CD4-positive, alpha-beta T cell treated with Interleukin-4 for 1 hour (primary cell): ENCODE results near the gene HMGXB3.

Experiments used
- DNase-seq, 2 donors: peaks; one replicate each; pipeline ENCODE4 v3.0.0-alpha.2; 2020 to 2022

Gene HMGXB3

DNA sequence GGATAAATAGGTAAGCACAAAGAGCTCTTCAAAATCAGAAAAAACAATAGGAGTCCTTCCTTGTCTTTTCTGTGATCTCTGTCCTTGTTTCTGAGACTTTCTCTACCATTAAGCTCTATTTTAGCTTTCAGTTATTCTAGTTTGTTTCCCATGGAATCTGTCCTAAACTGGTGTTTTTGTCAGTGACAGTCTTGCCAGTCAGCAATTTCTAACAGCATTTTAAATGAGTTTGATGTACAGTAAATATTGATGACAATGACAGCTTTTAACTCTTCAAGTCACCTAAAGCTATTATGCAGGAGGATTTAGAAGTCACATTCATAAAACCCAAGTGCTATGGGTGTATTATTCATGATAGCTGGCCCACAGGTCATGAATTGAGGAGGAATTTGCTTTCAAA is 18.0 kb upstream of the HMGXB3 start:
- no peak for DNase-seq

DNA sequence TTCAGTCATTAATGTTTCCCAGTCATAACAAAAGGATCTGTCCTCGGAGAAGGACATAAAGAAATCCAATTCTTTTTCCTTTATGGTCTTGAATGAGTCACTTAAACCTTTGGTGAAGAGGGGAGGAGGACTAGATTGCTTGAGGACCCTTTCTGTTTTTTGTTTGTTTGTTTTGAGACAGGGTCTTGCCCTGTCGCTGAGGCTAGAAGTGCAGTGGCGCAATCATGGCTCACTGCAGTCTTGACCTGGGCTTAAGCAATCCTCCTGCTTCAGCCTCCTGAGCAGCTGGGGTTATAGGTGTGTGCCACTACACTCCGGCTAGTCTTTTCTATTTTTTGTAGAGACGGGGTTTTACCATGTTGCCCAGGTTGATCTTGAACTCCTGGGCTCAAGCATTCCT is 12.4 kb upstream of the HMGXB3 start:
- DNase-seq = no peak

DNA sequence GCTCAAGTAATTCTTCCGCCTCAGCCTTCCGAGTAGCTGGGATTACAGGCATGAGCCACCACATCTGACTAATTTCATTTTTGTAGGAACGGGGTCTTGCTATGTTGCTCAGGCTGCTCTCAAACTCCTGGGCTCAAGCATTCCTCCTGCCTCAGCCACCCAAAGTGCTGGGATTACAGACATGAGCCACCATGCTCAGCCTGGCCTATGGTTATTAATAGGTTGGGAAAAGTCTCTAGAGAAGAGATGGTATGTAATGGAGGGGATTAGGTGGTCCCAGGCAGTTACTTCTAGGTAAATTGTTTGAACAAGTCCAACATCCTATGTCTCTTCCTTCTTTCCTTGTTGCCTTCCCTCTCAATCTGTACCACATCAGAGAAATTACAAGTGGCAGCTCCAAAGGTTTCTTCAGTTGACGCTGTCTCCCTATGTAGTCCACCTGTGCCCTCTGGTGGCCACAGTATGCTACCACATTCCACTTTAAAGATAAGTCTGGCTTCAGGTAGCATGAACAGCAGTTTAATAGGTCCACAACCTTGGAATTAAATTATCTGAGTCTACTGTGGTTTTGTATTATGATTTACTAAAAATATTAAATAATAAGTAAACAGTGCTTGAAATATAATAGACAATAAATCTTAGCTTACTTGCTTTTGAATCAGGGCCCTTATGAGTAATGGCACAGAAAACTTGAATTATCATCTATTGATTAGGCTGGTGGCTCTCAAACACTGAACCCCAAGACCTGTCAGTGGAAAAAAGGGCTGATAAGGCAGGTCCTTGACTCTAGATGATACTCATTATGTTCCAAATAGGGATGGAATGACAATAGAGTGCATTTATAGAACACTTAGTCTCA is 9.8 kb upstream of the HMGXB3 start:
- peak; percentile 71 to 75 for DNase-seq

DNA sequence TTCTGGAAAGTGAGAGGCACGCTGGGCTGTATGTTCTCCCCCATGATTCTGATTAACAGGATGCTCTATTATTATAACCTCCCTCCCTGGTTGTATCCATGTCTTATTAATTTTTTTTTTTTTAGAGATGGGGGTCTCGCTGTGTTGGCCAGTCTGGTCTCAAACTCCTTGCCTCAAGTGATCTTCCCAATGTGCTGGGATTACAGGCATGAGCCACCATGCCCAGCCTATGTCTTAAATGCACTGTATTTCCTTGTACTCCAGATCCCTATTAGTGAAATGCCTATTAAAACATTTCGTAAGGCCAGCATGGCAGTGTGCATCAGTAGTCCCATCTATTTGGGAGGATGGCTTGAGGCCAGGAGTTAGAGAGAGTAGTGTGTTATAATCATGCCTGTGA is 7.1 kb upstream of the HMGXB3 start:
- DNase-seq = no peak

DNA sequence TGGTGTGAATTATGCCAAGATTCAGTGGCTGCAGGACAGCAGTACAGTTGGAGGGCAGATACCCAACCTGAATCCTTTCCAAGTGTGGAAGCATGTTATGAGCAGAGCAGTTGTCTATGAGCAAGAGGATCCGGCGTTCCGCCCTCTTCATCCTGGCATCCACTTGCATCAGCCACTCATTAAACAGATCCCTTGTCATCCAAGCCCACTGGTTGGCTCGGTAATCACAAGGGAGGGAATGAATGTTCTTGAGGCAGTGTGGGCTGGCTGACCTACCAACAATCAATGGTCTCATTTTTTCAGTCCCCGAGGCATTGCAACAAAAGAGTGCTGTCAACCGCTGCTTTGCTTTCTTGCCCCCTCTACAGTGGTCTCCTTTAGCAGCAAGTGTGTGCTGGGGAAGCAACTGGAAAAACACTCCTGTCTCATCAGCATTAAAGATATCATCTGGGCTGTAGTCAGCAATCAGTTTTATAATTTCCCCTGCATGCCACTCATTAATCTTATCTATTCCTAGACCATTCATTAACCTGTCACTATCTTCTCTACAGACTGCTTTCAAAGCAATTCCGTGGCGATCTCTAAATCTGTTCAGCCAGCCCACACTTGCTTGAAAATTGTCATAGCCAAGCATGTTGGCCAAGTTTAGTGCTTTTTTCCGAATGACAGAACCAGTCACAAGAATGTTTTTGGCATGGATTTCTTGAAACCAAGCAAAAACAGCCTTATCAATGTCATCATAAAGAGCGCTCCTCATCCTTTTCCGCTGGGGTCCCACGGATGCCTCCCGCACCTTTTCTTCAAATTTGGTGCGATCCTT is 4.9 kb upstream of the HMGXB3 start:
- no peak for DNase-seq

DNA sequence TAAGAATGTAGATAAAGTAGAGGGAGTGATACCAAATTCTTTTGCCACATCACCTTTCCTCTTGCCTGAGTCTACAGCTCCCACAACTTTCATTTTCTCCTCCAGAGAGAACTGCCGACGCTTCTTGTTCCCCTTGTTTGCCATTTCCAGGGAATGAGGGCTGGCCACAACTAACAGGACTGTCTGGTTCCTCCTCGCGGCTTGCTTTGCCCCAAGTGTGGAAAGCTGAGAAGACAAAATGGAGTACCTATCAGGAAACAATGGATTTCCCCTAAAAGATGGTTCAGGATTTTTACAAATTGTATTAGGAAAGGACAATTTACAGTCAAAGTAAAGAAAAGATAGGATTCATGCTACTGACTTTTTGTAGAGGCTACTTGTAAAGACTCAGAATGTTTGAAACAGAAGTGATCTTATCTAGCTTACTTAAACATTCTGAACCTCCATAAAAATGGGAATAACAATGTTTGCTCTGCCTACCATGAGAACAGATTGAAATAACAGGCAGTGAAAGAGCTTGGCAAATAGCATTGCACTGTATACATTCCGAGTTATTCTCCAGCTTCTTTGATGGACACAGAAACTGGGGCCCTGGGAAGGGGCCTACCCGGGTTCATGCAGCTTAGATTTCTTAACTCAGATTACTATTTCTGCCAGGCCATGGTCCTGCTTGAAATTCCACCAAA is 4.2 kb upstream of the HMGXB3 start:
- DNase-seq = no peak

DNA sequence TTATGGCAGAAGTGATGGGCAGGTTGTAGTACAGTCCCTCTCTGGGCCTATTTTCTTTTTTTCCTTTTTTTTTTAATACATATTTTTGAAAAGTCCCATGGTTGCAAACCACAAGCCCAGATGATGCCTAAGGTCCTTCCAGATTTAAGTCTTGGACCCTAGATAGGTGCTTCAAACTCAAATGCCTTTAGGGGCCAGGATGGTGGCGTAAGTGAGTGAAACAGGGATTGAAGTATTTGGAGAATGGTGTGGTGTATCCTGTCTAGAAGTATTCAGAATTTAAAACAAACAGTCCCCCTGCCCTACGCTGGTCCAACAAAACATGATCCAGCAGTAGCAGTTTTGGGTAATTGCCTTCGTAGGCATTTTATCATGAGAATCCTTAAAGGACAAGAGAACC is 2.3 kb upstream of the HMGXB3 start:
- DNase-seq = no peak

DNA sequence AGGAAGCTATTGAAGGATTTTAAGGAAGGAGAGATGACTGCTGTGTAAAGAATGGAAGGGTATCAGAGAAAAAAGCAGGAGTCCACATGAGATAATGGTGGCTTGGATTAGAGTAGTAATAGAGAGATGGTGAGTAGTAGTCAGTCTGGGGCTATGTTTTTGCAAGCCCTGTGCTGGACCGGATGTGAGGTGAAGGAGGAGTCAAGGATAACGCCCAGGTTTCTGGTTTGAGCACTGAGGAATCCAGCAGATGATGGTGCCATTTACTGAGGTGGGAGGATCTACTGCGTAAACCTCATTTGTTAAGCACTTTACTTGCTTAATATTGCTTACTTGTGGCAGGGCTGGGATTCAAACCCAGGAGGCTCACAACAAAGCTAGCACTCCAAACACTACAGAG is 1.2 kb upstream of the HMGXB3 start:
- no peak for DNase-seq

DNA sequence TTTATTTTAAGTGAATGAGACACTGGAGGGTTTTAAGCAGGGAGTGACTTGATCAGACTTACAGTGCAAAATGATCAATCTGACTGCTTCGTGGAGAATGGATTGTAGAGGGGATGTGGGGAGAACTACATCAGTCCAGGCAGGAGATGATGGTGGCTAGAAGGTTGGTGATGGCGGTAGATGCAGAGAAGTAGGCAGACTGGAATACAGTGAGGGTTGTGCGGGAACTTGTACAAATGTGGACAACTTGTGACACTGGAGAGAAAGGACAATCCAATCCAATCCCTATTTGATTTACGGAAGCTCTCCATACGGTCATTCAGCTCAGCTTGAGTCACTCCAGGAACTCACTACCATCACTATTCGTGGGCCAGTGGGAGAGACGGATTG is 678 bp upstream of the HMGXB3 start:
- no peak for DNase-seq

DNA sequence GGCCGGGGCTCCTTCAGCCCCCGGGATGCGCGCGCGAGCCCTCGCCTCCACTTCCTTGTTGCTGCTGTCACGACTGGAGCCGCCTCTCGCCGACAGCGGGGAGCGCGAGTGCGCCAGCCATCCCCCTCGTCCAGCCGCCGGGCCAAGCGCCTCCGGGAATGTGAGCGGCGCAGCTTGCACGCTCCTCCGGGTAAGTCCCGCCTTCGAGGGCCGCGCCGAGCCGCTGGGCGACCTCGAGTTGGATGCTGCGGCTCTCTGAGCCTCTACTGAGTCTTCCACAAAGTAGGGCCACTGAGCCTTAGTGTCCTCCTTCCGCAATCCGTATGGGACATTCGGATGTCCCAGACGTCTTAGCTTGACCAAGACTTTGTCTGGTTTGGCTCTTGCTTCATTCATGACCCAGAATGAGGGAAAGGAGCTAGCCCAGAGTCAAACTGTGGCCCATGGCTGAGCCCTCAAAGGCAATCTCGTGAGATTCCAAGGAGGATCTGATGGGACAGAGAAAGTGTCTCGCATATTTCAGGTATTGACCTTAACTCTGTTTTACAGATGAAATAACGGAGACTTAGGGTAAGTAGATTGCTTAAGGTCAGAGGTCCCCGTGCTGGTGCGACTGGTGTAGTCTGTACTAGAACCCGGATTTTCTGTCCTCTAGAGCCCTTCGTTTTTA is 586 bp downstream of the HMGXB3 start:
- peak; percentile 25 to 33 for DNase-seq

DNA sequence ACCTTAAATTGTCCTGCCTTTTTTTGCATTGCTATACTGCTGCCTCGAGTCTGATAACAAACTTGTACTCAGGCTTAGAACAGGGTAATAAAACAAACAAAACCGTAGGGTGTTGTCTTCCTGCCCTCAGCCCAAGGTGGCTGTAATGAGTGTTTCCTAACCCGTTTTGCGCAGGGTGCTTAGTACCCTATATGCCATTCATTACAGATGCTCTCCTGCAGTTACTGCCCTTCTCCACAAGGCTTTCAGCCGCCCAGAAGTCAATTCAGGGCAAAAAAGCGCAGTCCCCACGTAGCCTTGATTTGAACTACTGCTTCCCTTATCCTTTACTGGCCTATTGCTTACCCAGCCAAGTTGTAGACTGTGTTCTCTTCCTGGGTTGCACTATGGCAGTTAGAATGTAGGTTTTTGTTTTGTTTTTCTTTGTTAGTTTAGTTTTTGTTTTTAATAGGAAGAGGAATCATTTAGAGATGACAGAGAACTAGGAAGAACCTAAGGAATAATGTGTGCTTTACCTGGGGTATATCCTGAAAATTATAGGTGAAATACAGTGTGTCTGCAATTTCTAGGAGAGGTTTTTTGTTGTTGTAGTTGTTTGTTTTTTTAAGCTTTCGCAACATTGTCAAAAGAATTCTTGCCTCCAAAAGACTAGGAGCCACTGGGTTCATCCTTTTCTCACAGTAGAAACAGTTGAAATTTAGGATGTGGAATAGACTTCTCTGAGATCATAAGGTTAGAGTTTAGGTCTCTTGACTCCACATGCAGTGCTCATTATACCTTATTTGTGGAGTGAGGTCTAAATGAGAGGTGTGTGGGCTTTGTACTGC is 1.3 kb downstream of the HMGXB3 start:
- DNase-seq = peak; percentile 76 to 78

DNA sequence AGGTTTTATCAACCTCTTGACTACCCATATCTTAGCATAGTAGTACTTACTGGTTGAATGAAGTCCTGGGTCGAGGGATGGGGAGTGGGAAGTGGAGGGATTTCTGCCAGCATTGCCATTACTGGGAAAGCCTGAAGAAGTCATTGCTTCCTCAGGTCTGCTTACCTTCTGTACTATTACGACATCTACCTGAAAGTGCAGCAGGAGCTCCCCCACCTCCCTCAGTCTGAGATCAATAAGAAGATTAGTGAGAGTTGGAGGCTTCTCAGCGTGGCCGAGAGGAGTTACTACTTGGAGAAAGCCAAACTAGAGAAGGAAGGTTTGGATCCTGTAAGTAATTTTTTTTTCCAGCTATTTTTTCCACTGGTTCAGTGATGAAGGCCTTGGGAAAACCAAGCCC is 5.8 kb downstream of the HMGXB3 start:
- DNase-seq = no peak

DNA sequence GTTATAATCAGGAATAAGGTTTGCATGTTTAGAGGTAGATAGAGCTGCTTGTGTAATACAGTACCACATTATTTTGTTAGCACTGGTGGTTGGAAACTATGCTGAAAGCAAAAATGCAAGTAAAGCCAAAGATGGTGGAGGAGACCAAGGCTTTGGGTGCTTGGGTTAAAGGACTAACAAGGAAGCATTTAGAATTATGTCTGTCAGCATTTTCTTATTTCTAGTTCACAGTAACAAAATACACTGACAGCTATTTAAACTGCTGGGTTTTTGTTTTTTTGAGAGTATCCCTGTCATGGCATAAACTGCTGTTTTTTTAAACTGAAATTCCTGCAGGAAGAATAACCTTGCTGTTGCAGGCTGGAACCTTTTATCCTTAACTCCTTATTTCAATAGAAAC is 6.5 kb downstream of the HMGXB3 start:
- no peak for DNase-seq

DNA sequence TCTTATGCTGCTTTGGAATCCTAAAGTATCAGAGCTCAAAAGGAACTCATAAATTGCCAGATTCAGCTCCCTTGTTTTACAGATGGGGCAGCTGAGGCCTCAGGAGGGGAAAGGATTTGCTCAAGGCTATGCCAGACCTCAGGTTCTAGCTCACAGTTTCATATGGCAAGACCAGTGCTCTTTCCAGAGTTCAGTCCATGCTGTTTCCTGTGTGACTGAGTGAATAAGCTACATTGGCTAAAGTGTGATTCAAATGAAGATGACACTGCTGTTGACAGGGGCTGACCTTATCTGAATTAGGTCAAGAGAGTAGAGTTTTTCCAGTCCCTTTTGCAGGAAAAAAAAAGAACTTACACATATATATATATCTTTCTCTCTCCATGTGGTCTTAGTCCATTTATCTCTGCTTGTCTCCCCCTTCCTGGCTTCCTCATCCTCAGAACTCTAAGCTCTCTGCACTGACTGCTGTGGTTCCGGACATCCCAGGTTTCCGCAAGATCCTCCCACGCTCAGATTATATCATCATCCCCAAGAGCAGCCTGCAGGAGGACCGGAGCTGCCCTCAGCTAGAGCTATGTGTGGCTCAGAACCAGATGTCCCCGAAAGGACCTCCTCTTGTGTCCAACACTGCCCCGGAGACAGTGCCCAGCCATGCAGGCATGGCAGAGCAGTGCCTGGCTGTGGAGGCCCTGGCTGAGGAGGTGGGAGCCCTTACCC is 9.3 kb downstream of the HMGXB3 start:
- DNase-seq = no peak

DNA sequence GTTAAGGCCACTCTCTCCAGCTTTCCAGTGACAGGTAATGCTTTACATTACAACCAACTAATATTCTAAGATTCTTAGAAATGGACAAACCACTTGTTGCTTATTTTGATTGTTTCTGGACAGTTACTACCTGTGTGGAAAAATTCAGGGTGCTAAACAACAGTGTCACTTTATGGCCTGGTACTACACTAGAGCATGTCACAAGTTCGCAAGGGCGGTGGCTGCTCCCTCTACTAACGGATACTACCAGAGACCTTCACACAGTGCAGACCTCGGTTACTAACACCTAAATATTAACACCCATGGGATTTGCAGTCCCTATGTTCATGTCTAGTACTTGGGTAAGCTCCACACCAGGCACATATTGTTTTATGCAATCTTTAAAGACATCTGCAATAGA is 13.4 kb downstream of the HMGXB3 start:
- no peak for DNase-seq

DNA sequence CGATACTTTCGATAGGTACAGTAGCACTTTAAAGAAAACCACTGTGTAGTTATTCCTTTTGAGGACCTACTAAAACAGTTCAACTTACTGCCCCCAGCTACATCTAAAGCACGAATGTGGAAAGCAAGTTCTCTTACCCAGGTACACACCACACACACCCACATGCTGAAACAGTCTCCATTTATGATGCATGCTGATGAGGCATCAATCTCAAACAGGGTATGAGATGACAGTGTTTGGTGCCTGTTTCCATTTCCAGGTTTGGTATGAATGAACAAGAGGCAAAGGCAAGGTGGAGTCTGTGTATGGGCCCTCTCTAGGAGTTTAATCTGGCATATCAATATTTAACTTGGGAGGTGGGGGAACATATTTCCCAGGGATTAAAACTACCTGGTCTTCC is 13.9 kb downstream of the HMGXB3 start:
- DNase-seq = no peak

DNA sequence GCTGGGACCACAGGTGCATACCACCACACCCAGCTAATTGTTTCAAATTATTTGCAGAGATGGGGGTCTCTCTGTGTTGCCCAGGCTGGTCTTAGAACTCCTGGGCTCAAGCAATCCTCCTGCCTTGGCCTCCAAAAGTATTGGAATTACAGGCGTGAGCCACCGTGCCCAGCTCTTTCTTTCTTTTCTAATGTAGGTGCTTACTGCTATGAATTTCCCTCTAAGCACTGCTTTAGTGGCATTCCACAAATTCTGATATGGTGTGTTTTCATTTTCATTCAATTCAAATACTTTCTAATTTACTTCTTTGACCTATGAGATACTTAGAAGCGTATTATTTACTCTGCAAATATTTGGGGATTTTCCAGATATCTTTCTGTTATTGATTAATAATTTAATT is 14.9 kb downstream of the HMGXB3 start:
- DNase-seq = no peak

DNA sequence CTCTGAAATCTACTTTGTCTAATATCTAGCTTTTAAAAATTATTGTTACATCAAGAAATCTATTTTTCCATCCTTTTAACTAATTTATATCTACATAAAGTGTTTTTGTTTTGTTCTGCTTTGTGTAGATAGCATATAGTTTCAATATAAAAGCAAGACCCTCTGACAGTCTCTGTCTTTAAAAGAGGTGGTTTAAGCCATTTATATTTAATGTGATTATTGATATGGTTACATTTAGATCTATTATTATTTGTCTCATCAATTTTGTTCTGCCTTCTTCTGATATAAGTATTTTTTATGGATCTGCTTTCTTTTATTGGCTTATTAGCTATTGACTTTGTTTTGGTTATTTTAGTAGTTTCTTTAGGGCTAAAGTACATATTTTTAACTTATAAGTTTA is 16.0 kb downstream of the HMGXB3 start:
- DNase-seq = no peak

DNA sequence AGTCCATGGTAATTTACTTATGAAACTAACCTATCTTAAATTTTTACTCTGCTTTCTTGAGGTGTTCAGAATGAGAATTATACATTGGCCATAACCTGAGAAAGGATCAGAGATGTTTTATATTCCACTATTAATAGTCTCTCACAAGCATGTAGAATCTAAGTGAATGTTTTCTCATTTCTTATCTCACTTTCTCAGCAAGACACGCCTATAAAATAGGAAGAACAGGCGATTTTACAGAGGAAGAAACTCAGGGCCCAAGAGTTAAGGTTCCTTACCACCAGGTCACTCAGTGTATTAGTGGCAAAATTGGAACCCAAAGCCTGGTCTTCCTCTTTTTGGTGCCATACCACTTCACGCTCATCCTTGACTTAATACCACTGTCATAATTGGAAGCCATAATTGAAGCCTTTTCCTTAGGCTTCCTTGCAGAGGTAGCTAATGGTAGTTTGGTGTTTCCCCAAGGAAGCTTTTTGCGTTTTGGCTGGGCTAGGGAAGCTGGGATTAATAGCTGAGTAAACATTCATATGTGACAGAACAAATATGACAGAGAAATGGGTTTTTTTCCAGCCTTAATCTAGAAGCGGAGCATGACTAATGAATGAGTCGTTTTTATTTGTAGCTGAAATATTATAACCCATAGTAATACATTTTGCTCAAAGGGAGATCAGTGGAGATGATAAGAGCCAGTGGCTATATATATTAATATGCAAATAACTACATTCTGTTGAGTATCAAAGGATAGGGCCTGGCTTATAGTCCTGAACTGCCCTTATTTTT is 16.9 kb downstream of the HMGXB3 start:
- DNase-seq = no peak

DNA sequence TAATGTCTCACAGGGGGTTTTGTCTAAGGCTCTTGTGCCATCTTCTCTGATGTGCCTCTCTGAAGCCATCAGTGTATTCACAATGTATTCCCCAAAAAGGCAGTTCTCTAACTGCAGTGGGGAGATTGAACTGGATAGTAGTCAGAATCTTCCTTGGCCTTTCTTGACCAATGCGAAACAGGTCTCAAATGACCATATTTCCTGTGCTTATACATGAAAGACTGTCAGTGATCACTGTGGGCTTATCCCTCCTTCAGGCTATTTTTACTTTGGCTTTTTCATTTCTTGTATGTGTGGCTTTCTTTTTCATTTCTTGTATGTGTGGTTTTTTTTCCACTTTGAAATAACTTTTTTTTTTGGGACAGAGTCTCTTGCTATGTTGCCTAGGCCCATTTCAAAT is 19.7 kb downstream of the HMGXB3 start:
- DNase-seq = no peak
